ENCODE measurements around the gene FAM236A. TPM values are rescaled to one million over a fixed set of nuclear protein-coding genes. Genes with fewer than 3 reads are reported as not detected.
"Not testable (repeated sequence)": the region's sequence is repeated elsewhere in the genome, so short reads cannot be mapped to it uniquely, and the experiment has no call there.

FAM236A gene
- not detected for total RNA-seq

DNA sequence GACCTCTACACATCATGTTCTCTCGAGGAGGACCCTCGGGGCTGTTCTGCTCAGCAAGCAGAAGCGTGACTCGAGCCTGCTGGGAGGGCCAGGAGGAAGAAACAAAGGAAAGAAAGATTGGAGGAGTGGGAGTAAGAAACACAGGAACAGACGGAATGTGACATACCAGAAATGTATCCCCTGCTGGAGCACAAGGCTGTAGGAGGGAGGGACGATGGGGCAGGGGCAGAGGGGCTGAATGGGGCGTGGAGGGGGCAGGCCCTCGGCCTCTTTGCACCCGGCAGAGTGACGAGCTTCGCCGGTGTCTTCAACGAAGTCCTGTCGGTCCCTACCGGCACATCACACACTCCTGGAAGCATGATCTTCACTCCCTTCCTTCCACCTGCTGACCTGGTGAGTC is at the start of gene FAM236A:
TSS of gene FAM236A (plus strand) at position 301 of the 400 bp plus-strand sequence. CDS start at position 358, 57 bp downstream.
- not testable (repeated sequence) for DNase-seq

- not testable (repeated sequence) for DNase-seq
These were observed 48.3 kb upstream of the FAM236A start for GRCh38 chrX:72889740-72890139.

GRCh38 chrX:72912315-72912714 is 25.7 kb upstream of the FAM236A start, which contains the start of gene FAM236C:
Gene FAM236C (plus strand): TSS chrX:72912615. CDS start chrX:72912715, 100 bp downstream.
- DNase-seq, result not testable (repeated sequence)

DNA sequence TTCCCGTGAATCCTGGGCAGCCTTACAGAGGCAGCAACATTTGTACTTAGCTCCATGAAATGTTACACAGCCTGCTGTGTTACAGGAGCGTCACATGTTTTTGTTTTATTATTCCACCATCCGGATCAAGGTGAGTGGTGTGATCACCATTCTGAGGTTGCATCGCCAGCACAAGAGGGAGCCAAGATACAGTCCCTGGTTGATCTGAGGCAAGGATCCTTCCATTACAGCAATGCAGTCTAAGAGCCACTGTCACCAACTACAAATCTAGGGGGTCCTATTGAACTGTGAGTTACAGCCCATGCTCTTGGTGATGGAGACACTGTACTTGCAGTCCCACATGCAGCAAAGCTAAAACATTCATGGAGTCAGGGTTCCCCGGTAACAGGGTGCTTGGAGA is 21.9 kb upstream of the FAM236A start:
- not testable (repeated sequence) for DNase-seq

DNA sequence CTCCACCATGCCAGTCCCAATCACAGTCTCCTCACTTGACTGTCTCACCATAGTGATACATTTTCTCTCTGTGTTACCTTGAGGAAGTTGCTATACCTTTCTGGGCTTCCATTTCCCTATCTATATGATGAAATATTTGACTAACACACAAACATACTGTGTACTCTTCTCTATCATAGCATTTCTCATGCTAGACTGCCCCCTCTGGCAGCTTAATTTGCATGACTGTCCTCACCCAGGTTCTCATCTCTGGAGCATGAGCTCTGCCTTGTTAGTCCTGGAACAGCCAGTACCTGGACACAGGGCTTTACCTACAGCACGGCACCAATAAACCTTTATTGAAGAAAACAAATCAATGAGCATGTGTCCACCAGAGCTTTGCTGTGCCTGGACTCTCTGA is 5.7 kb upstream of the FAM236A start:
- not testable (repeated sequence) for DNase-seq

DNA sequence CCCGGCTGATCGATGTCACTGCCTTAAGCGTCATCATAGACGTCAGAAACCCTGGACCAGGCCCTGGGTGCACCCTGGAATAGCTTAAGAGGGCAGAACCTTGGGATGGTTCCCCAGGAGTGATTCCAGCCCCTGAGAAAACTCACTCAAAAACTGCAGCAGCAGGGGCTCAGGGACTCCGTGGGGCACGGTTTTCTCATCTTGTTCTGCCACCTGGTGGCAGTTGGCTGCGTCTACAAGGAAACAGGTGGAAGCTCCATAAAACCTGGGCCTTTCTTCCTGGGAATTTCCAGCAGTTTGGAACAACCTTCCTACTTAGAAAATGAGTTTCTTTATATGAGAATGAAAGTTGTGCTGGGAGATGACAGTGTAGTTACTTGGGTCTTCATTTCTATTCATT is 1.6 kb upstream of the FAM236A start:
- DNase-seq, result not testable (repeated sequence)

- not testable (repeated sequence) for DNase-seq
These were observed 1.0 kb upstream of the FAM236A start for GRCh38 chrX:72936882-72937455.

- not testable (repeated sequence) for DNase-seq
These were observed 4.3 kb downstream of the FAM236A start for GRCh38 chrX:72942272-72942671.

DNA sequence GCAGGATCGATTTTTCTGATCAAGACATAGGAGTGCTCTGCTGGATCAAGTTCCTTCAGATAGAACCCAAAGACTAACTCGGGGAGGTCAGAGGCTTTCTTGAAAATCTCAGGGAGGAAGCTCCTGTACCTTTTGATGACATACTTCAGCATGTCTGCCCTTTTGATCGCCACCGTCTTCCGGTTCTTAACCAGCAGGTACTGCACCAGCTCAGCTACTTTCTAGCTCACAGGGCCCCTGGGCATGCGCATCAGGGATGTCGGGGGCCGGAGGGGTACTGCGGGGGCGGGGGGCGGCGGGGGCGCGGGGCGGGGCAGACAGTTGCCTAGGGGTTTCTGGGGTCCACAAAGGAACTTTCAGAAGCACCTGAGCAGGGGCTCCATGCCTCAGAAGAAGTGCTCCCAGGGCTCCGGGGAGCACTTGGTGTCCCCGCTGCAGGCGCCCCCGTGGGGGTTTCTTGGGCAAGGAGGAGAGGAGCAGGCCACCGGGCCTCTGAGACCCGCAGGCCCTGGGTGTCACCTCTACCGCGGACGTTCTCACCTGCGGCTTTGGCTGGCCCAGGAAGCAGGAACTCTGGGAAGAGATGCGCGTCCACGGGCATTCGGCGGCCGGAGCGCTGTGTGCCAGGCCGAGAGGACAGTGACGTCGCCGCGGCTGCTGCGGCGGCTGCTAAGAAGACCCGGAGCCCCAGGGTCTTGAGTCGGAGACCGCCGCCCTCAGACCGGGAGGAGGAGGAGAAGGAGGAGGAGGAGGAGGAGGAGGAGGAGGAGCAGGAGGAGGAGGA is 5.2 kb downstream of the FAM236A start:
- not testable (repeated sequence) for DNase-seq

- not testable (repeated sequence) for DNase-seq
These were observed 5.8 kb downstream of the FAM236A start, which contains the start of gene DMRTC1 for GRCh38 chrX:72943819-72944169. Gene DMRTC1 (minus strand): TSS chrX:72943837. CDS start chrX:72875694, 68,143 bp downstream.

DNA sequence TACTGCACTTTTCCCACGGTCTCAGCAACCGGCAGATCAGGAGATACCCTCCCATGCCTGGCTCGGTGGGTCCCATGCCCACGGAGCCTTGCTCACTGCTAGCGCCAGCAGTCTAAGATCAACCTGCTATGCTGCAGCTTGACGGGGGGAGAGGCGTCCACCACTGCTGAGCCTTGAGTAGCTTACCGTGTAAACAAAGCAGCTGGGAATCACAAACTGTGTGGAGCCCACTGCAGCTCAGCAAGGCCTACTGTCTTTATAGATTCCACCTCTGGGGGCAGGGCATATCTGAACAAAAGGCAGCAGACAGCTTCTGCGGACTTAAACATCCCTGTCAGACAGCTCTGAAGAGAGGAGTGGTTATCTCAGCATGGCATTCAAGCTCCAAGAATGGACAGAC is 22.0 kb downstream of the FAM236A start:
- not testable (repeated sequence) for DNase-seq

DNA sequence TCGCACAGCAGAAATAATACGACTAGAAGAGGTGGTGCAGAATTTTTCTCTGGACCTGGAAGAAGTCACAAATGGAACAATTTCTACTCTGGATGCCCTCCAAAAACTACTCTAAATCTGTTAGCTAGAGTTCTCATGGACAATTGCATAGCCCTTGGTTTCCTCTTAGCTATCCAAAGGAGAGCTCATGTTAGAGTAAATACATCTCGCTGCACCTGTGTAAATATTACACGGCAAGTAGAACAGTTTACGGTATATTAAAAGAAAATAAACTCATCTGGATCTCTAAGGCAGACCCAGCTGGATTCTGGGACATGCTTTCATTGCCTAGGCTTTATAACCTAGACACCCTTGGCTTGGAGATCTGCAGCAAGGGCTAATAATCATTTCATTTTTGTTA is 33.9 kb downstream of the FAM236A start:
- not testable (repeated sequence) for DNase-seq

GRCh38 chrX:72974885-72975284 is 36.9 kb downstream of the FAM236A start:
- not testable (repeated sequence) for DNase-seq

GRCh38 chrX:72980894-72981469 is 43.0 kb downstream of the FAM236A start:
- DNase-seq, result not testable (repeated sequence)

Other genes starting within 250 kb of the FAM236A start
- 16.6 TPM for gene PHKA1, start 223.9 kb upstream of the FAM236A start, total RNA-seq
- gene DMRTC1B, start 161.3 kb upstream of the FAM236A start, total RNA-seq, result not detected
- gene FAM236B, start 155.5 kb upstream of the FAM236A start, total RNA-seq, result not detected
- gene FAM236D, start 130.0 kb upstream of the FAM236A start, total RNA-seq, result not detected
- gene FAM236C, start 25.6 kb upstream of the FAM236A start, total RNA-seq, result not detected
- 0.62 TPM for gene DMRTC1, start 5.6 kb downstream of the FAM236A start, total RNA-seq
- gene PABPC1L2B, start 64.7 kb downstream of the FAM236A start, total RNA-seq, result not detected
- gene PABPC1L2A, start 141.3 kb downstream of the FAM236A start, total RNA-seq, result not detected

Data from tongue (tissue), 2 donors.